Fibroblast of lung (primary cell): ENCODE results near the gene ZNF609. TPM values are rescaled to one million over a fixed set of nuclear protein-coding genes. Genes with fewer than 3 reads are reported as not detected.
A peak's percentile ranks its signal among the peaks of the same experiment; 100 is the strongest.

Source experiments
- DNase-seq, 2 donors: peaks; one replicate each; pipeline versions ENCODE4 v3.0.0 to v3.0.0-alpha.2; 2010; ENCODE audit warnings: low read depth in 2 of 2
- H2AFZ ChIP-seq: 2 replicates; pipeline ENCODE4 v1.5.1; 2012; ENCODE audit warnings: low read length, control low read depth, inconsistent platforms
- H3K27ac ChIP-seq: 2 replicates; pipeline ENCODE4 v1.5.1; 2011; ENCODE audit warnings: low read length, control low read depth; ENCODE audit not compliant: insufficient read depth
- H3K27me3 ChIP-seq: 2 replicates; pipeline ENCODE4 v1.5.1; 2011; ENCODE audit warnings: mild to moderate bottlenecking, low read length; ENCODE audit not compliant: control insufficient read depth, insufficient read depth
- H3K36me3 ChIP-seq: 2 replicates; pipeline ENCODE4 v1.5.1; 2011; ENCODE audit warnings: low read length; ENCODE audit not compliant: control insufficient read depth, insufficient read depth
- H3K4me1 ChIP-seq: 2 replicates; pipeline ENCODE4 v1.5.1; 2011; ENCODE audit warnings: low read length; ENCODE audit not compliant: control insufficient read depth, insufficient read depth; ENCODE audit errors: extremely low read depth
- H3K4me2 ChIP-seq: 2 replicates; pipeline ENCODE4 v1.5.1; 2011; ENCODE audit warnings: low read length, control low read depth; ENCODE audit not compliant: insufficient read depth; ENCODE audit errors: extremely low read depth
- H3K4me3 ChIP-seq, 4 experiments: fragments of 200-600 bp in 1 of 4; sonication (generic) in 1 of 4; replicated peaks in 1 of 4; 2 replicates each; pipeline ENCODE4 v1.5.1; 2011 to 2016; ENCODE audit warnings: low read length in 4 of 4, low read depth in 3 of 4, mild to moderate bottlenecking in 3 of 4, control low read depth in 2 of 4, inconsistent platforms in 1 of 4, mixed read lengths in 1 of 4; ENCODE audit not compliant: insufficient read depth in 1 of 4; ENCODE audit errors: control extremely low read depth in 1 of 4
- H3K79me2 ChIP-seq: 2 replicates; pipeline ENCODE4 v1.5.1; 2012; ENCODE audit warnings: mild to moderate bottlenecking, low read length, inconsistent platforms; ENCODE audit not compliant: control insufficient read depth, insufficient read depth
- H3K9ac ChIP-seq: 2 replicates; pipeline ENCODE4 v1.5.1; 2011; ENCODE audit warnings: mild to moderate bottlenecking, low read length, control low read depth; ENCODE audit not compliant: insufficient read depth
- H3K9me3 ChIP-seq: 2 replicates; pipeline ENCODE4 v1.5.1; 2012; ENCODE audit warnings: low read depth, low read length; ENCODE audit not compliant: control insufficient read depth, insufficient read depth
- H4K20me1 ChIP-seq: 2 replicates; pipeline ENCODE4 v1.5.1; 2011; ENCODE audit warnings: low read length; ENCODE audit not compliant: control insufficient read depth, insufficient read depth; ENCODE audit errors: extremely low read depth
- CTCF ChIP-seq, 2 donors: IDR thresholded peaks in 1 of 2; conservative IDR thresholded peaks in 1 of 2; 1 replicate in 1 of 2; 2 replicates in 1 of 2; pipeline ENCODE4 v1.5.1; 2011 to 2012; ENCODE audit warnings: low read length in 2 of 2, control low read depth in 1 of 2, inconsistent platforms in 1 of 2, low read depth in 1 of 2, mild to moderate bottlenecking in 1 of 2
- EZH2 ChIP-seq: IDR thresholded peaks from 2 replicates; pipeline ENCODE4 v1.5.1; 2012; ENCODE audit warnings: low read length, control low read depth, mild to moderate bottlenecking; ENCODE audit errors: missing control alignments
- polyA plus RNA-seq, 2 donors: library from polyadenylated mRNA; depleted of rRNA in 1 of 2; stranded (reverse) in 1 of 2; unstranded in 1 of 2; fragments of >200 nt; gene quantifications; 2 replicates each; pipeline ENCODE4 v1.2.1, GENCODE V29; 2011 to 2012; ENCODE audit warnings: missing spikeins in 1 of 2
- total RNA-seq: library from RNA; depleted of rRNA; stranded (reverse); fragments of >200 nt; gene quantifications from 2 replicates; pipeline ENCODE4 v1.2.1, GENCODE V29; 2014

Gene ZNF609
- total and polyA plus RNA-seq, 2 donors (not counting 1 experiment from before 2014, with no cell fraction given): 10.8 to 14.7 TPM

- no peak overlapping the region for H3K4me2 ChIP-seq
- H3K9me3 ChIP-seq: no peaks in the 10 kb centered on the region
- H2AFZ ChIP-seq: no peak overlapping the region
- H4K20me1 ChIP-seq: no peaks in the 10 kb centered on the region
- no peaks in the 10 kb centered on the region for H3K36me3 ChIP-seq
- TF ChIP-seq EZH2: no peak
- TF ChIP-seq CTCF (conservative IDR thresholded peaks at IDR 0.05 in 1 of 2, IDR thresholded peaks at IDR 0.05 in 1 of 2; ENCODE audit: low read depth in 1 of 2, low read length in 2 of 2): no peak
- H3K4me3 ChIP-seq: no peak overlapping the region
- no peaks in the 10 kb centered on the region for H3K79me2 ChIP-seq
- peaks cover 2% of the 10 kb centered on the region for H3K4me1 ChIP-seq
- H3K27ac ChIP-seq: no peak overlapping the region
- no peak overlapping the region for H3K9ac ChIP-seq
- DNase-seq: peak in 1 of 2 donors; percentile 27
- no peaks in the 10 kb centered on the region for H3K27me3 ChIP-seq
These were observed 4.4 kb upstream of the ZNF609 start for GRCh38 chr15:64455961-64456371.

- Histone ChIP-seq H3K4me2 (no peak overlapping the region), H3K9me3 (no peaks in the 10 kb centered on the region), H2AFZ (no peak overlapping the region), H3K27me3 (no peaks in the 10 kb centered on the region), H3K36me3 (no peaks in the 10 kb centered on the region), H3K4me3 (no peak overlapping the region), H3K4me1 (peaks cover 2% of the 10 kb centered on the region), H4K20me1 (no peaks in the 10 kb centered on the region), H3K27ac (no peak overlapping the region), H3K9ac (no peak overlapping the region), H3K79me2 (peaks cover 4% of the 10 kb centered on the region)
- TF ChIP-seq CTCF (conservative IDR thresholded peaks at IDR 0.05 in 1 of 2, IDR thresholded peaks at IDR 0.05 in 1 of 2; ENCODE audit: low read depth in 1 of 2, low read length in 2 of 2) (no peak), EZH2 (no peak)
- peak; percentile 11 to 40 for DNase-seq
These were observed 3.7 kb upstream of the ZNF609 start for GRCh38 chr15:64456634-64457108.

- H3K4me2 ChIP-seq: peak overlapping the region; percentile 2
- no peak overlapping the region for H2AFZ ChIP-seq
- H3K4me1 ChIP-seq: peaks cover 2% of the 10 kb centered on the region
- H3K27ac ChIP-seq: no peak overlapping the region
- no peaks in the 10 kb centered on the region for H3K36me3 ChIP-seq
- H4K20me1 ChIP-seq: no peaks in the 10 kb centered on the region
- TF ChIP-seq EZH2: no peak
- TF ChIP-seq CTCF (conservative IDR thresholded peaks at IDR 0.05 in 1 of 2, IDR thresholded peaks at IDR 0.05 in 1 of 2; ENCODE audit: low read depth in 1 of 2, low read length in 2 of 2): no peak
- H3K27me3 ChIP-seq: no peaks in the 10 kb centered on the region
- no peak overlapping the region for H3K9ac ChIP-seq
- peaks cover 29% of the 10 kb centered on the region for H3K79me2 ChIP-seq
- H3K9me3 ChIP-seq: no peaks in the 10 kb centered on the region
- DNase-seq: no peak
- H3K4me3 ChIP-seq: no peak overlapping the region
These were observed 1.2 kb upstream of the ZNF609 start for GRCh38 chr15:64459066-64459781.
